ENCODE measurements around the gene KCNQ4. TPM values are rescaled to one million over a fixed set of nuclear protein-coding genes. Genes with fewer than 3 reads are reported as not detected.

Gene KCNQ4
- total and polyA plus RNA-seq, 2 of the 8 experiments (the other 6 are each of a cell fraction or from before 2014, with no cell fraction given): 2.2 to 3.9 TPM

DNA sequence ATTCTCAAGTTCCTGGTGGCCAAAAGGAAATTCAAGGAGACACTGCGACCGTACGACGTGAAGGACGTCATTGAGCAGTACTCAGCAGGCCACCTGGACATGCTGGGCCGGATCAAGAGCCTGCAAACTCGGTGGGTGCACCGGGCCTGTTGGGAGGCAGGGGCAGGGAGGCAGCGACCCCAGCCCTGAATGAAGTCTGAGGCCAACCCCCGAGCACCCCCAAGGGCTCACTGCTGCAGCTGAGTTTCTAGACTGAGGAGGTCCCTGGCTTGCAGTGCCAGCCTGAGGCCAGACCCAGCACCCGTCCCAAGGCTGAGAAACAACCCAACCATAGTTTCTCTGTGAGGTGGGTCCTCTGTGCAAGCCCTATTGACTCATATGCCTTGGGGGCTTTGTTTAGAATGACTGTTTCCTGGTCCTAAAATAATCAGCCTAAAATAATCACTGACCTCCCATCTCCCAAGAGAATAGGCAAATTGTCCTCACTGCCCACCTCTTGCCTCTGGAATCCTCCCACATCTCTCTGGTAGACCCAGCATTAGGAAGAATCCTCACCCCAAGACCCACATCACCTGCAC, 51.5 kb downstream of the KCNQ4 start:
- H3K4ac ChIP-seq (replicated peaks; ENCODE audit: insufficient read length, low read depth, low read length): no peak overlapping the region
- POLR2A ChIA-PET (ENCODE audit: partially characterized antibody): interaction anchor here (1.0 to 1.3 kb wide), 2 partner anchors 31 to 46 kb away, joined by 3 read pairs; no protein-coding TSS in a partner anchor
- H3K4me3 ChIP-seq (ENCODE audit: extremely low read depth in 1 of 4, insufficient read depth in 2 of 4, low read depth in 3 of 4, low read length in 4 of 4): no peak overlapping the region
- H3K4me1 ChIP-seq (replicated peaks in 1 of 4; ENCODE audit: control insufficient read depth in 3 of 4, insufficient read depth in 4 of 4, low read length in 3 of 4): no peaks in the 10 kb centered on the region; a peak in 1 of 7 replicates
- WGBS, 2 experiments (ENCODE audit: extremely low coverage in 1 of 2, insufficient coverage in 1 of 2, insufficient read length in 1 of 2, insufficient replicate concordance in 2 of 2, low coverage in 1 of 2, low lambda C conversion rate in 2 of 2, missing lambda C conversion rate in 1 of 2): 87% methylated on average over 11 of the region's 11 CpGs; no CpG with 5 or more reads in 1 of the 2 experiments
- TF ChIP-seq GTF2F1 (IDR thresholded peaks at IDR 0.05; ENCODE audit: borderline replicate concordance, low read depth, low read length) (no peak), NRF1 (IDR thresholded peaks at IDR 0.05; ENCODE audit: low read depth, low read length) (no peak), GABPA (IDR thresholded peaks at IDR 0.05; ENCODE audit: borderline replicate concordance, insufficient read depth, low read length) (no peak)
- CTCF ChIA-PET (ENCODE audit: partially characterized antibody): interaction anchor here (1.3 to 1.4 kb wide), 3 partner anchors 14 to 114 kb away, joined by 3 to 4 read pairs (median 3); no protein-coding TSS in a partner anchor
- H3K23ac ChIP-seq (ENCODE audit: insufficient read length): no peak overlapping the region
- no peak overlapping the region for H2BK5ac ChIP-seq (ENCODE audit: low read depth, low read length)
- DNase-seq (ENCODE audit: low read depth in 1 of 2, low spot score in 2 of 2): no peak
- no peaks in the 10 kb centered on the region for H3K27me3 ChIP-seq (replicated peaks in 1 of 4; ENCODE audit: control insufficient read depth in 3 of 4, extremely low read depth in 1 of 4, insufficient read depth in 3 of 4, low read length in 3 of 4)
- no peaks in the 10 kb centered on the region for H4K20me1 ChIP-seq (replicated peaks in 1 of 2; ENCODE audit: control insufficient read depth in 1 of 2, insufficient read depth in 2 of 2, low read length in 2 of 2)
- no peak overlapping the region for H2BK20ac ChIP-seq (ENCODE audit: low read length)
- H3K36me3 ChIP-seq (ENCODE audit: control insufficient read depth in 2 of 4, insufficient read depth in 4 of 4, low read length in 3 of 4): peaks cover 0 to 5% (median 0%) of the 10 kb centered on the region in 4 experiments; a peak in 1 of 8 replicates
- H2BK12ac ChIP-seq (ENCODE audit: low read depth, low read length): no peak overlapping the region
- H3K9me3 ChIP-seq (ENCODE audit: insufficient read depth in 2 of 2, low read depth in 1 of 2, low read length in 1 of 2): no peaks in the 10 kb centered on the region
- H2BK15ac ChIP-seq (ENCODE audit: low read length): no peak overlapping the region
- H4K91ac ChIP-seq (replicated peaks; ENCODE audit: insufficient read length, low read length): no peak overlapping the region
- H3K79me2 ChIP-seq (ENCODE audit: control insufficient read depth in 1 of 2, insufficient read depth in 2 of 2, low read length in 2 of 2): no peaks in the 10 kb centered on the region
- no peak overlapping the region for H2AK5ac ChIP-seq (ENCODE audit: low read depth, low read length)
- H3K9ac ChIP-seq (replicated peaks in 1 of 4; ENCODE audit: extremely low read depth in 1 of 4, low read depth in 3 of 4, low read length in 3 of 4): no peak overlapping the region; a peak in 1 of 7 replicates
- no peaks in the 10 kb centered on the region for H3K79me1 ChIP-seq (ENCODE audit: low read depth, low read length)
- no peak overlapping the region for H3K27ac ChIP-seq (ENCODE audit: low read depth, low read length)
- no peak overlapping the region; the same call in 1 of the 2 replicates for H4K8ac ChIP-seq (ENCODE audit: extremely low read depth, insufficient read depth, low read length)
- no peak for FAIRE-seq
- H3K14ac ChIP-seq (ENCODE audit: insufficient read length): no peak overlapping the region
- no peak overlapping the region for H2BK120ac ChIP-seq (replicated peaks; ENCODE audit: low read depth, low read length)
- H3K23me2 ChIP-seq (ENCODE audit: low read depth, low read length): no peaks in the 10 kb centered on the region
- H3K18ac ChIP-seq (ENCODE audit: extremely low read depth, low read length): no peak overlapping the region
- H4K5ac ChIP-seq (ENCODE audit: insufficient read length, low read depth, low read length): no peak overlapping the region
- H3K4me2 ChIP-seq (ENCODE audit: insufficient read depth in 1 of 2, low read depth in 2 of 2, low read length in 2 of 2): no peak overlapping the region
- no peak overlapping the region for H3K56ac ChIP-seq (replicated peaks; ENCODE audit: insufficient read length, low read depth, low read length)
- H2AFZ ChIP-seq (ENCODE audit: low read length): no peak overlapping the region
